Naive B cell (primary cell): ENCODE data around the gene TREML1. TPM values are rescaled to one million over a fixed set of nuclear protein-coding genes. Genes with fewer than 3 reads are reported as not detected.

ENCODE experiments used
- ATAC-seq, 2 donors: fragments of 150-1000 bp; cut with Tn5 transposase; 2 replicates each; pipeline ENCODE4 v1.10.0; 2021; ENCODE audit warnings: low read depth in 2 of 2, mild to moderate bottlenecking in 2 of 2, moderate library complexity in 2 of 2
- DNase-seq: peaks from one replicate; pipeline ENCODE4 v3.0.0; 2022
- H3K27ac Mint-ChIP-seq, 6 donors: one replicate each; pipeline ENCODE4 v1.8.0; 2020 to 2022; ENCODE audit warnings: mild to moderate bottlenecking in 6 of 6, mixed read lengths in 6 of 6, moderate library complexity in 5 of 6, inconsistent platforms in 2 of 6
- H3K27me3 Mint-ChIP-seq, 3 donors: one replicate each; pipeline ENCODE4 v1.8.0; 2021 to 2022; ENCODE audit warnings: mixed read lengths in 3 of 3, mild to moderate bottlenecking in 1 of 3
- H3K36me3 Mint-ChIP-seq, 2 donors: one replicate each; pipeline ENCODE4 v1.8.0; 2020 to 2022; ENCODE audit warnings: mixed read lengths in 2 of 2, inconsistent platforms in 1 of 2, mild to moderate bottlenecking in 1 of 2
- H3K4me1 Mint-ChIP-seq, 3 donors: one replicate each; pipeline ENCODE4 v1.8.0; 2020 to 2022; ENCODE audit warnings: mixed read lengths in 3 of 3, inconsistent platforms in 1 of 3, mild to moderate bottlenecking in 1 of 3, moderate library complexity in 1 of 3
- H3K4me3 Mint-ChIP-seq, 8 donors: one replicate each; pipeline ENCODE4 v1.8.0; 2020 to 2022; ENCODE audit warnings: mild to moderate bottlenecking in 8 of 8, mixed read lengths in 8 of 8, moderate library complexity in 8 of 8, inconsistent platforms in 2 of 8
- H3K9me3 Mint-ChIP-seq, 7 donors: one replicate each; pipeline ENCODE4 v1.8.0; 2020 to 2022; ENCODE audit warnings: mixed read lengths in 7 of 7, mild to moderate bottlenecking in 5 of 7, inconsistent platforms in 2 of 7, moderate library complexity in 1 of 7
- polyA plus RNA-seq, 6 donors: library from polyadenylated mRNA; unstranded; fragments of 300-500 nt; fragmentation: Illumina TruSeq; gene quantifications; one replicate each; pipeline ENCODE4 v1.2.3, GENCODE V29; 2021; ENCODE audit warnings: low read depth in 6 of 6

The TREML1 gene
- 1 to 10 TPM in 5 of 6 donors, not detected in 1; 1.6 to 7.5 (median 5.4) TPM for polyA plus RNA-seq

- no peak for ATAC-seq
- no peak for DNase-seq
- H3K4me1 Mint-ChIP-seq = peaks cover 5 to 11% (median 9%) of the 10 kb centered on the region in 3 donors
- H3K27me3 Mint-ChIP-seq = peaks cover under 1 to 23% (median 19%) of the 10 kb centered on the region in 3 donors
- H3K4me3 Mint-ChIP-seq = peak within 1 kb of the TSS in 1 of 8 donors; percentile 61
- H3K36me3 Mint-ChIP-seq = peaks cover 0 to 31% of the 10 kb centered on the region in 2 donors
- no peaks in the 10 kb centered on the region for H3K9me3 Mint-ChIP-seq
- peak within 1 kb of the TSS in 2 of 6 donors; percentile 0 to 51 for H3K27ac Mint-ChIP-seq
These were observed at the start of gene TREML1 for GRCh38 chr6:41153992-41154625. Gene TREML1, minus strand, starts transcription at chr6:41154347. Its CDS starts 59 bp downstream, at chr6:41154288.

- Mint-ChIP-seq H3K27me3 (no peaks in the 10 kb centered on the region), H3K9me3 (peaks cover 0 to 3% (median 0%) of the 10 kb centered on the region in 7 donors), H3K4me3 (peak overlapping the region; percentile 83 to 97 (median 92)), H3K27ac (peak overlapping the region; percentile 67 to 99 (median 97)), H3K36me3 (peaks cover 8 to 10% of the 10 kb centered on the region in 2 donors), H3K4me1 (peaks cover 63 to 79% (median 70%) of the 10 kb centered on the region in 3 donors)
- peak; percentile 32 for ATAC-seq
- DNase-seq = peak; percentile 56
These were observed 47.6 kb upstream of the TREML1 start for GRCh38 chr6:41201764-41202173.

GRCh38 chr6:41200901-41201763 lies 47.0 kb upstream of the TREML1 start, which contains the start of gene TREML2:
Gene TREML2, minus strand, starts transcription at chr6:41201149. Its CDS starts 141 bp downstream, at chr6:41201008.
- peak; percentile 68 to 72 for ATAC-seq

GRCh38 chr6:41200296-41200900 lies 46.3 kb upstream of the TREML1 start:
- DNase-seq = peak; percentile 62
- no peaks in the 10 kb centered on the region for H3K27me3 Mint-ChIP-seq
- H3K27ac Mint-ChIP-seq = peak overlapping the region; percentile 67 to 99 (median 97)
- H3K36me3 Mint-ChIP-seq = peaks cover 22% of the 10 kb centered on the region in 2 donors
- peak overlapping the region; percentile 83 to 97 (median 92) for H3K4me3 Mint-ChIP-seq
- ATAC-seq = peak; percentile 36 to 41
- peaks cover 0 to 2% (median 0%) of the 10 kb centered on the region in 7 donors for H3K9me3 Mint-ChIP-seq
- H3K4me1 Mint-ChIP-seq = peaks cover 72 to 89% (median 81%) of the 10 kb centered on the region in 3 donors

More at GRCh38 chr6:41200901-41201763, 47.0 kb upstream of the TREML1 start, which contains the start of gene TREML2:
- Mint-ChIP-seq H3K4me3 (peak within 1 kb of the TSS; percentile 83 to 97 (median 92)), H3K9me3 (peaks cover 0 to 3% (median 0%) of the 10 kb centered on the region in 7 donors), H3K27me3 (no peaks in the 10 kb centered on the region), H3K4me1 (peaks cover 66 to 84% (median 76%) of the 10 kb centered on the region in 3 donors), H3K27ac (peak within 1 kb of the TSS; percentile 67 to 99 (median 97)), H3K36me3 (peaks cover 15% of the 10 kb centered on the region in 2 donors)
- DNase-seq = peak; percentile 78

- H3K27me3 Mint-ChIP-seq = no peaks in the 10 kb centered on the region
- peaks cover 29% of the 10 kb centered on the region in 2 donors for H3K36me3 Mint-ChIP-seq
- DNase-seq (peak; percentile 35), ATAC-seq (peak; percentile 11 to 29)
- peak overlapping the region; percentile 67 to 99 (median 97) for H3K27ac Mint-ChIP-seq
- peaks cover 74 to 95% (median 85%) of the 10 kb centered on the region in 3 donors for H3K4me1 Mint-ChIP-seq
- H3K9me3 Mint-ChIP-seq = no peaks in the 10 kb centered on the region
- H3K4me3 Mint-ChIP-seq = peak overlapping the region; percentile 83 to 97 (median 92)
These were observed 45.6 kb upstream of the TREML1 start for GRCh38 chr6:41199552-41200246.

GRCh38 chr6:41197234-41197633 lies 43.1 kb upstream of the TREML1 start:
- Mint-ChIP-seq H3K36me3 (peaks cover 37 to 45% of the 10 kb centered on the region in 2 donors), H3K9me3 (no peaks in the 10 kb centered on the region), H3K27ac (peak overlapping the region; percentile 49 to 95 (median 92)), H3K4me3 (peak overlapping the region in 7 of 8 donors; percentile 70 to 95 (median 83)), H3K27me3 (no peaks in the 10 kb centered on the region), H3K4me1 (peaks cover 86 to 98% (median 97%) of the 10 kb centered on the region in 3 donors)
- DNase-seq (no peak), ATAC-seq (no peak)

- peak overlapping the region in 5 of 8 donors; percentile 30 to 95 (median 81) for H3K4me3 Mint-ChIP-seq
- peaks cover 4 to 12% (median 9%) of the 10 kb centered on the region in 7 donors for H3K9me3 Mint-ChIP-seq
- peaks cover 70 to 86% (median 85%) of the 10 kb centered on the region in 3 donors for H3K4me1 Mint-ChIP-seq
- no peaks in the 10 kb centered on the region for H3K27me3 Mint-ChIP-seq
- H3K36me3 Mint-ChIP-seq = peaks cover 43 to 64% of the 10 kb centered on the region in 2 donors
- no peak for DNase-seq
- no peak for ATAC-seq
- H3K27ac Mint-ChIP-seq = peak overlapping the region; percentile 85 to 97 (median 94)
These were observed 40.2 kb upstream of the TREML1 start for GRCh38 chr6:41194386-41194785.

GRCh38 chr6:41193884-41194283 lies 39.7 kb upstream of the TREML1 start:
- Mint-ChIP-seq H3K4me3 (peak overlapping the region in 3 of 8 donors; percentile 42 to 91 (median 54)), H3K9me3 (peaks cover 5 to 14% (median 11%) of the 10 kb centered on the region in 7 donors), H3K27me3 (no peaks in the 10 kb centered on the region), H3K27ac (peak overlapping the region; percentile 85 to 97 (median 92)), H3K4me1 (peaks cover 68 to 85% (median 83%) of the 10 kb centered on the region in 3 donors), H3K36me3 (peaks cover 43 to 66% of the 10 kb centered on the region in 2 donors)
- DNase-seq (no peak), ATAC-seq (no peak)

- H3K4me1 Mint-ChIP-seq = peaks cover 70 to 85% (median 83%) of the 10 kb centered on the region in 3 donors
- peaks cover 5 to 14% (median 11%) of the 10 kb centered on the region in 7 donors for H3K9me3 Mint-ChIP-seq
- DNase-seq (no peak), ATAC-seq (no peak)
- H3K36me3 Mint-ChIP-seq = peaks cover 43 to 66% of the 10 kb centered on the region in 2 donors
- peak overlapping the region in 2 of 8 donors; percentile 17 to 42 for H3K4me3 Mint-ChIP-seq
- no peaks in the 10 kb centered on the region for H3K27me3 Mint-ChIP-seq
- peak overlapping the region; percentile 70 to 97 (median 90) for H3K27ac Mint-ChIP-seq
These were observed 39.1 kb upstream of the TREML1 start for GRCh38 chr6:41193171-41193734.

GRCh38 chr6:41191569-41191968 lies 37.4 kb upstream of the TREML1 start:
- Mint-ChIP-seq H3K36me3 (peaks cover 31 to 56% of the 10 kb centered on the region in 2 donors), H3K4me3 (no peak overlapping the region), H3K27me3 (no peaks in the 10 kb centered on the region), H3K9me3 (peaks cover 5 to 14% (median 11%) of the 10 kb centered on the region in 7 donors), H3K4me1 (peaks cover 62 to 85% (median 79%) of the 10 kb centered on the region in 3 donors), H3K27ac (peak overlapping the region in 3 of 6 donors; percentile 21 to 93 (median 90))
- peak; percentile 47 to 58 for ATAC-seq
- no peak for DNase-seq

GRCh38 chr6:41190791-41191190 lies 36.6 kb upstream of the TREML1 start:
- no peak for ATAC-seq
- Mint-ChIP-seq H3K4me1 (peaks cover 62 to 85% (median 79%) of the 10 kb centered on the region in 3 donors), H3K36me3 (peaks cover 24 to 48% of the 10 kb centered on the region in 2 donors)

More at GRCh38 chr6:41190791-41191190, 36.6 kb upstream of the TREML1 start:
- H3K9me3 Mint-ChIP-seq = peaks cover 5 to 14% (median 11%) of the 10 kb centered on the region in 7 donors
- H3K27ac Mint-ChIP-seq = peak overlapping the region in 1 of 6 donors; percentile 93
- no peak for DNase-seq
- H3K4me3 Mint-ChIP-seq = peak overlapping the region in 1 of 8 donors; percentile 36
- no peaks in the 10 kb centered on the region for H3K27me3 Mint-ChIP-seq
